ENCODE results near the gene C2CD5.
"Not testable (repeated sequence)": the region's sequence is repeated elsewhere in the genome, so short reads cannot be mapped to it uniquely, and the experiment has no call there.

The C2CD5 gene

GRCh38 chr12:22461786-22462185 lies 82.6 kb downstream of the C2CD5 start:
- TF ChIP-seq, protein P1, sequence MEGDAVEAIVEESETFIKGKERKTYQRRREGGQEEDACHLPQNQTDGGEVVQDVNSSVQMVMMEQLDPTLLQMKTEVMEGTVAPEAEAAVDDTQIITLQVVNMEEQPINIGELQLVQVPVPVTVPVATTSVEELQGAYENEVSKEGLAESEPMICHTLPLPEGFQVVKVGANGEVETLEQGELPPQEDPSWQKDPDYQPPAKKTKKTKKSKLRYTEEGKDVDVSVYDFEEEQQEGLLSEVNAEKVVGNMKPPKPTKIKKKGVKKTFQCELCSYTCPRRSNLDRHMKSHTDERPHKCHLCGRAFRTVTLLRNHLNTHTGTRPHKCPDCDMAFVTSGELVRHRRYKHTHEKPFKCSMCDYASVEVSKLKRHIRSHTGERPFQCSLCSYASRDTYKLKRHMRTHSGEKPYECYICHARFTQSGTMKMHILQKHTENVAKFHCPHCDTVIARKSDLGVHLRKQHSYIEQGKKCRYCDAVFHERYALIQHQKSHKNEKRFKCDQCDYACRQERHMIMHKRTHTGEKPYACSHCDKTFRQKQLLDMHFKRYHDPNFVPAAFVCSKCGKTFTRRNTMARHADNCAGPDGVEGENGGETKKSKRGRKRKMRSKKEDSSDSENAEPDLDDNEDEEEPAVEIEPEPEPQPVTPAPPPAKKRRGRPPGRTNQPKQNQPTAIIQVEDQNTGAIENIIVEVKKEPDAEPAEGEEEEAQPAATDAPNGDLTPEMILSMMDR (IDR thresholded peaks at IDR 0.05; ENCODE audit: low read depth, low read length, missing control alignments): no peak
- in situ Hi-C loops (cut with HindIII; ENCODE audit: low sequenced_read_pairs): no loop called here
- no peak overlapping the region for H3K4me3 ChIP-seq (ENCODE audit: low read depth, low read length)
- DNase-seq (ENCODE audit: low read depth): no peak

- DNase-seq (ENCODE audit: low read depth): no peak
- TF ChIP-seq, protein P1 (IDR thresholded peaks at IDR 0.05; ENCODE audit: low read depth, low read length, missing control alignments): peak; percentile 67
- in situ Hi-C loops (cut with HindIII; ENCODE audit: low sequenced_read_pairs): no loop called here
- H3K4me3 ChIP-seq (ENCODE audit: low read depth, low read length): no peak overlapping the region
Observed at GRCh38 chr12:22459838-22460490, 84.4 kb downstream of the C2CD5 start.

DNA sequence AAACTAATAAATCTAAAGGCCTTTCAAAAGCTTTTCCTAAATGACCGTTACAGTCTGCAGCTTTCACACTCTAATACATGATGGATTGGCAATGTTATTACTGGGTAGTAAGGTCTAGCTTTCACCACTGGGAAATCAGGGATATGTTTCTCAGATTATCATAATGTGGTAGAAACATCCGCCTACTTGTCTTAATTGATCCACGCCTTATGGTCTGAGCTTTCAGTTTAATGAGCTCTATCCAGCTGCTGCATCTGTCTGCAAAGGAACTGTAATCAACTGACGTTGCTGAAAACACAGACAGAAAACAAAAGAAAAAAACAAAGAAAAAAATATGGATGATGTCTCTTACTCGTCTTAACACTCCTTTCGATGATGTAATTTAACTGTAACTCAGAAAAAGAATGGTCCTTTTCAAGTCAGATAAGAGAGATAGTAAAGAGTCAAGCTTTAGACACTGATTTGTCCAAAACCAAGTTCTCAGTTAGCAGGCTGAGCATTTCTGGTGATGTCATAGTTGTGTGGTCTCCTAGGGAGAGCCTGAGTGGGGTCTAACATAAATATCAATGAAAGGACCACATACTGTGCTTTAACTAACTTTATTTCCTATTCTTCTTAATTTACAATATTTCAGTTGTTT lies 85.9 kb downstream of the C2CD5 start:
- in situ Hi-C loops (cut with HindIII; ENCODE audit: low sequenced_read_pairs): no loop called here
- TF ChIP-seq, protein P1 (IDR thresholded peaks at IDR 0.05; ENCODE audit: low read depth, low read length, missing control alignments): no peak
- DNase-seq (ENCODE audit: low read depth): no peak
- H3K4me3 ChIP-seq (ENCODE audit: low read depth, low read length): no peak overlapping the region

DNA sequence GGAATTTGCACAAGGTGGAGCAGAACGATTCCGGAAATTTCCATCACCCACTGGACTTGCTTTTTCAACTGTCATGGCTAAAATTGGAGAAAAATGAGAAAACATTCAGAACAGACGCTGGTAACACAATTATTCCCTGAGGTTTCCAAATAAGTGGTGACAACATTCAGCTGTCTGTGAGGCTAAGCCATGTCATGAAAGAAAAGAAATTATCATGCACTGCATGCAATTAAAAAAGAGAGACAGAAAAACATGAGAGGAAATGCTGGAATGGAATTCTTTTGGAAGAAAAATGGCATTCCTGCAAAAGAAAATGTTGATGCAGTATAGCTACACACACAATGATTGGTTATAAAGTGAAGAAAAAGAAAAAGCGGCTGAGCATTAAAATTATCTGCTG lies 87.3 kb downstream of the C2CD5 start:
- H3K4me3 ChIP-seq (ENCODE audit: low read depth, low read length): no peak overlapping the region
- TF ChIP-seq, protein P1 (IDR thresholded peaks at IDR 0.05; ENCODE audit: low read depth, low read length, missing control alignments): no peak
- no peak for DNase-seq (ENCODE audit: low read depth)
- in situ Hi-C loops (cut with HindIII; ENCODE audit: low sequenced_read_pairs): no loop called here

GRCh38 chr12:22453511-22453910 lies 90.8 kb downstream of the C2CD5 start:
- H3K4me3 ChIP-seq (ENCODE audit: low read depth, low read length): no peak overlapping the region
- in situ Hi-C loops (cut with HindIII; ENCODE audit: low sequenced_read_pairs): no loop called here
- no peak for DNase-seq (ENCODE audit: low read depth)
- TF ChIP-seq, protein P1 (IDR thresholded peaks at IDR 0.05; ENCODE audit: low read depth, low read length, missing control alignments): no peak

- TF ChIP-seq, protein P1 (IDR thresholded peaks at IDR 0.05; ENCODE audit: low read depth, low read length, missing control alignments): no peak
- DNase-seq (ENCODE audit: low read depth): no peak
- no peak overlapping the region for H3K4me3 ChIP-seq (ENCODE audit: low read depth, low read length)
- in situ Hi-C loops (cut with HindIII; ENCODE audit: low sequenced_read_pairs): no loop called here
Observed at GRCh38 chr12:22447223-22447622, 97.1 kb downstream of the C2CD5 start.

DNA sequence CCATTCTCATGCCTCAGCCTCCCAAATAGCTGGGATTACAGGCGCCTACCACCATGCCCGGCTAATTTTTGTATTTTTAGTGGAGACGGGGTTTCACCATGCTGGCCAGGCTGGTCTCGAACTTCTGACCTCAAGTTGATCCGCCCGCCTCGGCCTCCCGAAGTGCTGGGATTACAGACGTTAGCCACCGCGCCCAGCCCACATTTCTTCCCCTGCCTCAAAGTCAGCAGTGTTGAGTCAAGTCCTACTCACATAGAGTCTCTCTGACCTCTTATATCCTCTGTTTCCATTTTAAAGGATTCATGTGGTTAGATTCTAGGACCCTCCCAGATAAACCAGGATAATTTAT lies 100.1 kb downstream of the C2CD5 start:
- H3K4me3 ChIP-seq (ENCODE audit: low read depth, low read length); in situ Hi-C loops (cut with HindIII; ENCODE audit: low sequenced_read_pairs); DNase-seq (ENCODE audit: low read depth): not testable (repeated sequence)
